ENCODE data around the gene PRRG2.
"Not testable (repeated sequence)": the region's sequence is repeated elsewhere in the genome, so short reads cannot be mapped to it uniquely, and the experiment has no call there.

PRRG2 gene

GRCh38 chr19:49631610-49632192 is 50.6 kb downstream of the PRRG2 start:
- Histone ChIP-seq H3K27me3 (no peaks in the 10 kb centered on the region), H3K36me3 (peaks cover 33 to 59% (median 37%) of the 10 kb centered on the region in 11 experiments), H4K20me1 (peaks cover 0 to 14% (median 0%) of the 10 kb centered on the region in 11 experiments; a peak in 1 of 22 replicates), H3K4me3 (no peak overlapping the region), H3K9ac (no peak overlapping the region), H3K27ac (no peak overlapping the region), H3K4me1 (peaks cover 9 to 22% (median 21%) of the 10 kb centered on the region in 10 experiments), H3K4me2 (no peak overlapping the region), H3K9me3 (replicated peaks in 1 of 11) (no peaks in the 10 kb centered on the region)
- no peak for TF ChIP-seq Cebpa-rat (IDR thresholded peaks at IDR 0.05)

GRCh38 chr19:49632576-49632975 is 51.5 kb downstream of the PRRG2 start:
- Histone ChIP-seq H3K27ac (no peak overlapping the region), H3K9me3 (replicated peaks in 1 of 11) (no peaks in the 10 kb centered on the region), H3K27me3 (no peaks in the 10 kb centered on the region), H3K4me2 (no peak overlapping the region), H3K4me1 (peaks cover 16 to 30% (median 29%) of the 10 kb centered on the region in 10 experiments), H4K20me1 (peaks cover 0 to 12% (median 0%) of the 10 kb centered on the region in 11 experiments; a peak in 1 of 22 replicates), H3K36me3 (peaks cover 24 to 51% (median 28%) of the 10 kb centered on the region in 11 experiments), H3K9ac (no peak overlapping the region), H3K4me3 (no peak overlapping the region)
- no peak for TF ChIP-seq Cebpa-rat (IDR thresholded peaks at IDR 0.05)

- Histone ChIP-seq H3K4me1 (peaks cover 18 to 37% (median 35%) of the 10 kb centered on the region in 10 experiments), H4K20me1 (peaks cover 0 to 12% (median 0%) of the 10 kb centered on the region in 11 experiments; a peak in 1 of 22 replicates), H3K36me3 (peaks cover 19 to 45% (median 21%) of the 10 kb centered on the region in 11 experiments; a peak in 21 of 22 replicates)
- H3K4me3 ChIP-seq; H3K27ac ChIP-seq; H3K9ac ChIP-seq; H3K9me3 ChIP-seq (replicated peaks in 1 of 11); H3K27me3 ChIP-seq; H3K4me2 ChIP-seq: not testable (repeated sequence)
Observed at GRCh38 chr19:49633273-49633672, 52.2 kb downstream of the PRRG2 start.

GRCh38 chr19:49635530-49636232 is 54.6 kb downstream of the PRRG2 start:
- H3K27me3 ChIP-seq = no peaks in the 10 kb centered on the region
- peak overlapping the region in 10 of 11 experiments; percentile 13 to 99 (median 33); a peak in 13 of 22 replicates for H3K4me2 ChIP-seq
- H4K20me1 ChIP-seq = peaks cover 0 to 12% (median 0%) of the 10 kb centered on the region in 11 experiments; a peak in 1 of 22 replicates
- H3K4me1 ChIP-seq = peaks cover 29 to 53% (median 51%) of the 10 kb centered on the region in 10 experiments
- peaks cover 0 to 26% (median 0%) of the 10 kb centered on the region in 11 experiments; a peak in 7 of 22 replicates for H3K36me3 ChIP-seq
- no peak for TF ChIP-seq Cebpa-rat (IDR thresholded peaks at IDR 0.05)
- H3K4me3 ChIP-seq = no peak overlapping the region
- H3K9me3 ChIP-seq (replicated peaks in 1 of 11) = no peaks in the 10 kb centered on the region
- peak overlapping the region in 7 of 11 experiments; percentile 4 to 44 (median 26); a peak in 8 of 22 replicates for H3K27ac ChIP-seq
- peak overlapping the region in 7 of 11 experiments; percentile 1 to 32 (median 26); a peak in 6 of 22 replicates for H3K9ac ChIP-seq

GRCh38 chr19:49636233-49636932 is 55.3 kb downstream of the PRRG2 start:
- H3K4me2 ChIP-seq = peak overlapping the region in 6 of 11 experiments; percentile 1 to 99 (median 36); a peak in 8 of 22 replicates
- H3K9me3 ChIP-seq (replicated peaks in 1 of 11) = no peaks in the 10 kb centered on the region
- peak overlapping the region in 4 of 11 experiments; percentile 15 to 26 (median 22); a peak in 2 of 22 replicates for H3K9ac ChIP-seq
- no peaks in the 10 kb centered on the region for H3K27me3 ChIP-seq
- H3K4me1 ChIP-seq = peaks cover 29 to 59% (median 58%) of the 10 kb centered on the region in 10 experiments
- H3K36me3 ChIP-seq = peaks cover 0 to 26% (median 0%) of the 10 kb centered on the region in 11 experiments; a peak in 4 of 22 replicates
- no peak for TF ChIP-seq Cebpa-rat (IDR thresholded peaks at IDR 0.05)
- no peak overlapping the region for H3K4me3 ChIP-seq
- H4K20me1 ChIP-seq = peaks cover 0 to 5% (median 0%) of the 10 kb centered on the region in 11 experiments; a peak in 1 of 22 replicates
- peak overlapping the region in 2 of 11 experiments; percentile 4 to 40; a peak in 2 of 22 replicates for H3K27ac ChIP-seq

GRCh38 chr19:49637821-49638738 is 57.0 kb downstream of the PRRG2 start:
- peak overlapping the region in 9 of 10 experiments; percentile 11 to 92 (median 42); a peak in 13 of 20 replicates for H3K4me3 ChIP-seq
- peaks cover 34 to 66% (median 64%) of the 10 kb centered on the region in 10 experiments for H3K4me1 ChIP-seq
- no peaks in the 10 kb centered on the region for H3K9me3 ChIP-seq (replicated peaks in 1 of 11)
- no peak for TF ChIP-seq Cebpa-rat (IDR thresholded peaks at IDR 0.05)
- H3K27ac ChIP-seq = peak overlapping the region in 10 of 11 experiments; percentile 40 to 66 (median 56); a peak in 17 of 22 replicates
- no peaks in the 10 kb centered on the region; a peak in 2 of 22 replicates for H4K20me1 ChIP-seq
- peaks cover 0 to 26% (median 0%) of the 10 kb centered on the region in 11 experiments; a peak in 3 of 22 replicates for H3K36me3 ChIP-seq
- peak overlapping the region; percentile 85 to 100 (median 98) for H3K4me2 ChIP-seq
- H3K27me3 ChIP-seq = no peaks in the 10 kb centered on the region
- H3K9ac ChIP-seq = peak overlapping the region; percentile 55 to 88 (median 66)

- H3K9me3 ChIP-seq (replicated peaks in 1 of 11) = no peaks in the 10 kb centered on the region
- peak overlapping the region; percentile 56 to 92 (median 66) for H3K4me3 ChIP-seq
- H3K27me3 ChIP-seq = no peaks in the 10 kb centered on the region
- peaks cover 49 to 81% (median 79%) of the 10 kb centered on the region in 10 experiments for H3K4me1 ChIP-seq
- H3K36me3 ChIP-seq = peaks cover under 1 to 25% (median 5%) of the 10 kb centered on the region in 11 experiments; a peak in 17 of 22 replicates
- H3K27ac ChIP-seq = peak overlapping the region; percentile 53 to 76 (median 70); a peak in 20 of 22 replicates
- peak overlapping the region; percentile 85 to 100 (median 98) for H3K4me2 ChIP-seq
- peak overlapping the region; percentile 69 to 88 (median 80) for H3K9ac ChIP-seq
- TF ChIP-seq Cebpa-rat (IDR thresholded peaks at IDR 0.05) = no peak
- H4K20me1 ChIP-seq = peaks cover 0 to 12% (median 3%) of the 10 kb centered on the region in 11 experiments; a peak in 13 of 22 replicates
Observed at GRCh38 chr19:49639401-49640112, 58.4 kb downstream of the PRRG2 start.
